Parathyroid adenoma (tissue), 2 donors: Measurements from ENCODE around the gene PLCL2.

Source experiments
- H2AFZ ChIP-seq: fragments of 300-600 bp; sonication (generic); one replicate; pipeline ENCODE4 v1.7.0; 2017; ENCODE audit warnings: antibody characterized with exemption, mild to moderate bottlenecking
- H3K27ac ChIP-seq: fragments of 300-600 bp; sonication (generic); one replicate; pipeline ENCODE4 v1.7.0; 2017
- H3K27me3 ChIP-seq: fragments of 300-600 bp; sonication (generic); one replicate; pipeline ENCODE4 v1.7.0; 2017; ENCODE audit warnings: low read length; ENCODE audit not compliant: control insufficient read depth, insufficient read depth
- H3K36me3 ChIP-seq: fragments of 300-600 bp; sonication (generic); one replicate; pipeline ENCODE4 v1.7.0; 2017; ENCODE audit warnings: low read length; ENCODE audit not compliant: control insufficient read depth, insufficient read depth
- H3K4me1 ChIP-seq: fragments of 300-600 bp; sonication (generic); one replicate; pipeline ENCODE4 v1.7.0; 2017; ENCODE audit warnings: control low read depth
- H3K4me2 ChIP-seq: fragments of 300-600 bp; sonication (generic); one replicate; pipeline ENCODE4 v1.7.0; 2017; ENCODE audit warnings: low read length
- H3K4me3 ChIP-seq: fragments of 300-600 bp; sonication (generic); one replicate; pipeline ENCODE4 v1.7.0; 2017; ENCODE audit warnings: low read depth, low read length
- H3K79me2 ChIP-seq: fragments of 300-600 bp; sonication (generic); one replicate; pipeline ENCODE4 v1.7.0; 2017; ENCODE audit warnings: control low read depth
- H3K9ac ChIP-seq: fragments of 300-600 bp; sonication (generic); one replicate; pipeline ENCODE4 v1.7.0; 2017; ENCODE audit warnings: mild to moderate bottlenecking
- H3K9me3 ChIP-seq: fragments of 300-600 bp; sonication (generic); one replicate; pipeline ENCODE4 v1.7.0; 2017; ENCODE audit warnings: low read length; ENCODE audit not compliant: control insufficient read depth
- TF ChIP-seq, protein P1 (sequence below): fragments of 300-600 bp; sonication (generic); IDR thresholded peaks from one replicate; pipeline ENCODE4 v1.7.0; 2017; ENCODE audit warnings: antibody characterized with exemption, mild to moderate bottlenecking
- donor health status: primary hyperparathyroidism.

Gene PLCL2

GRCh38 chr3:16896094-16896627 lies 11.4 kb downstream of the PLCL2 start:
- no peaks in the 10 kb centered on the region for H3K27me3 ChIP-seq
- no peak overlapping the region for H3K4me3 ChIP-seq
- H3K27ac ChIP-seq: no peak overlapping the region
- H3K4me1 ChIP-seq: no peaks in the 10 kb centered on the region
- H3K4me2 ChIP-seq: no peak overlapping the region
- no peaks in the 10 kb centered on the region for H3K9me3 ChIP-seq
- TF ChIP-seq, protein P1, sequence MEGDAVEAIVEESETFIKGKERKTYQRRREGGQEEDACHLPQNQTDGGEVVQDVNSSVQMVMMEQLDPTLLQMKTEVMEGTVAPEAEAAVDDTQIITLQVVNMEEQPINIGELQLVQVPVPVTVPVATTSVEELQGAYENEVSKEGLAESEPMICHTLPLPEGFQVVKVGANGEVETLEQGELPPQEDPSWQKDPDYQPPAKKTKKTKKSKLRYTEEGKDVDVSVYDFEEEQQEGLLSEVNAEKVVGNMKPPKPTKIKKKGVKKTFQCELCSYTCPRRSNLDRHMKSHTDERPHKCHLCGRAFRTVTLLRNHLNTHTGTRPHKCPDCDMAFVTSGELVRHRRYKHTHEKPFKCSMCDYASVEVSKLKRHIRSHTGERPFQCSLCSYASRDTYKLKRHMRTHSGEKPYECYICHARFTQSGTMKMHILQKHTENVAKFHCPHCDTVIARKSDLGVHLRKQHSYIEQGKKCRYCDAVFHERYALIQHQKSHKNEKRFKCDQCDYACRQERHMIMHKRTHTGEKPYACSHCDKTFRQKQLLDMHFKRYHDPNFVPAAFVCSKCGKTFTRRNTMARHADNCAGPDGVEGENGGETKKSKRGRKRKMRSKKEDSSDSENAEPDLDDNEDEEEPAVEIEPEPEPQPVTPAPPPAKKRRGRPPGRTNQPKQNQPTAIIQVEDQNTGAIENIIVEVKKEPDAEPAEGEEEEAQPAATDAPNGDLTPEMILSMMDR: no peak
- H2AFZ ChIP-seq: no peak overlapping the region
- no peaks in the 10 kb centered on the region for H3K36me3 ChIP-seq
- H3K9ac ChIP-seq: no peak overlapping the region
- H3K79me2 ChIP-seq: peaks cover 2% of the 10 kb centered on the region

- no peaks in the 10 kb centered on the region for H3K9me3 ChIP-seq
- no peaks in the 10 kb centered on the region for H3K27me3 ChIP-seq
- H3K27ac ChIP-seq: no peak overlapping the region
- no peak overlapping the region for H3K4me3 ChIP-seq
- peaks cover 2% of the 10 kb centered on the region for H3K79me2 ChIP-seq
- H3K4me1 ChIP-seq: no peaks in the 10 kb centered on the region
- no peaks in the 10 kb centered on the region for H3K36me3 ChIP-seq
- no peak overlapping the region for H3K9ac ChIP-seq
- TF ChIP-seq, protein P1: no peak
- no peak overlapping the region for H3K4me2 ChIP-seq
- no peak overlapping the region for H2AFZ ChIP-seq
Measured at GRCh38 chr3:16896820-16897219, 12.1 kb downstream of the PLCL2 start.

DNA sequence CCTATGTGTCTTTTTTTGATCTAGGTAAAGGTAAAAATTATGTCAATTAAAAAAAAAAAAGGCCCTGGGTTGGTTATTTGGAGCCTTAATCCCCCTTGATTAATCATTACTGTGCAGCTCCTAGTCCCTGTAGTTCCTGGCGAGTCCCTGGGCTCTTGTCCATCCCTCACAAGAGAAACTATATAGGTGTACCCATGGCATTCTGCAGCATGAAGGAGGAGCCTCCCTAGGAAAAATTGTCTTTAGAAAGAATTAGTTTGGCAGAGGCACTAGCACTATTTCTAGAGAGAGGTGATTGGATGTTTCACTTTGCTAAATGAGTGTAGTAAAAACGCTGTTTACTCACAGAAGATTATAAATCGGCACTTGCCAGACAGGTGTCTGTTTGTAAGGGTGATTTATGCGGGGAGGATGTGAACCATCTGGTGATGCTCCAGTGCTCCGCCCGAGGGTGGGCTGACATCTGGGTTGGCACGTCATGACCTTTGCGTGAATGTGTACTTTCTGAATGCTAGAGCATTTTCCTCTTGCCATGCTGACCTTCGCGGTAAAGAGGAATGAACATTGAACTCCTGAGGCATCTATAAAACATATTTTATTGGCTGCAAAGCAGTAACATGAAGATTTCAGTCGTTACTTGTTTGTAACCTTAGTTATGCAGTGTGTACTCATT lies 12.6 kb downstream of the PLCL2 start:
- no peaks in the 10 kb centered on the region for H3K27me3 ChIP-seq
- H3K27ac ChIP-seq: no peak overlapping the region
- H3K9ac ChIP-seq: no peak overlapping the region
- H2AFZ ChIP-seq: no peak overlapping the region
- no peaks in the 10 kb centered on the region for H3K36me3 ChIP-seq
- no peaks in the 10 kb centered on the region for H3K9me3 ChIP-seq
- no peak overlapping the region for H3K4me3 ChIP-seq
- no peaks in the 10 kb centered on the region for H3K4me1 ChIP-seq
- no peak overlapping the region for H3K4me2 ChIP-seq
- peaks cover 2% of the 10 kb centered on the region for H3K79me2 ChIP-seq
- TF ChIP-seq, protein P1: no peak

DNA sequence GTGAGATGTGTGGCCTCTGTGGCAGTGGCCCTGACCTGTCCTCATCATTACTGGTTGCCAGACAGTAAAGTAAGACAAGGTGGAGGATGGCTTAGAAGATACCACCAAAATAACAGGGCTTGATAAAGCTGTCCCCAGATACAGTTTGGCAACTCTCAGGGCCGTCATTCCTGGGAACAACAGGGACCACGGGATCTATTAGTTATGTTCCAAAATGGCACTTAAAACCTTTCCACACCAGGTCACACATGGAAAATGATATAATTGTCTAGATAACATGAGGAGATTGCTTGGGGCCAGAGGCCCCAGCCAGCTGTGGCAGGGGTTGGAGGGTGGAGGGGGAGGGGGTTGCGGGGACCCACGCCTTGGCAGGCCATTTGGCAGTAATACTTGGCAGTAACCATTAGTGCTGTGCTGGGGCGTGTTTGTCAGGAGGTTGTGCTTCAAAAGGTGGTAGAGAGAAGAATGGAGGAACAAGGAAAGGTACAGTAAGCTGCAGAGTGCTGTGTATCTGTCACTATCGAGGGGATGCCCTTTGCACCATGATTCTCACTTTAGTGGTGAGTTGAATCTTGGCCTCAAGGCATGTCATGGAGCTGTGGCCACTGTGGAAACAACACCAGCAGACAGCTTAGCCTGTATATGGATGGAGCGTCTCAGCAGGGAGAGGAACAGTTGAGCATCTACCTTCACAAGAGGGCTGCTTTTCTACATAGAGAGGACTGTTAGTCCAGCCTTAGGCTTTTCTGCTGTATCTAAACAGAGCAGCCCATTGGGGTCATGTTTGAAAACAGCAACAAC lies 14.0 kb downstream of the PLCL2 start:
- H3K27ac ChIP-seq: no peak overlapping the region
- no peaks in the 10 kb centered on the region for H3K36me3 ChIP-seq
- H3K4me3 ChIP-seq: no peak overlapping the region
- H3K79me2 ChIP-seq: peaks cover under 1% of the 10 kb centered on the region
- no peaks in the 10 kb centered on the region for H3K27me3 ChIP-seq
- H3K4me1 ChIP-seq: no peaks in the 10 kb centered on the region
- no peaks in the 10 kb centered on the region for H3K9me3 ChIP-seq
- no peak overlapping the region for H2AFZ ChIP-seq
- no peak overlapping the region for H3K4me2 ChIP-seq
- H3K9ac ChIP-seq: no peak overlapping the region
- TF ChIP-seq, protein P1: no peak
